Measurements from ENCODE around the gene GRIK5.

DNA sequence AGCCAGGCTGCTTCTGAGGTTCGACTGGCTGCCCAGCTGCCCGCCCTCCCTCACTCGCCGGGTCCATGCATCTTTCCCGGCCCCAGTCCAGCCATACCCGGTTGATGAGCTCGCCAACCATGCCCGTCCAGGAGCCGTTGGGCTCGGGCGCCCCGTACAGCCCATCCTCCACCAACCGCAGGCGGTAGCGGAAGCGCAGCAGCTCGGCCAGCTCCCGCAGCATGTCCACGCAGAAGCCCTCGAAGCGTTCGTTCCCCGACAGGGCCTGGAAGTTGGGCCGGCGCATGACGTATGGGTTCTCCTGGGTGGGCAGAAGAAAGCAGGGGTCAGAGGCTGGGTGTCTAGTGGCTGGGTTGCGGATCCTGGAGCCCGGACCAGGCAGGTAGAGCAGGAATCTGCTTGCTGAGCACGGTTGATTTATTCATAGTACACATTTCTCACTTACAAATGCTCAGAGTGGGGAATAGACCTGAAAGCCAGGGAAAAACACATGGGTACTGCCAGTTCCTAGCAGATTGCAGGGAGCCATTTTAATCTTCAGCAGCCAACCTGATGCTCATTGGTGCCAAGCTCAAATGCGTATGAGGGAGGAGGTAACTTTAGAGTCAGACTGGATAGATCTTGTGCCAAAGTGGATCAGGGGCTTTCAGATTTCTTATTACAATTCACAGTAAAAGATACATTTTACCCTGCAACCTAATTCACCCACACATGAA is 27.4 kb downstream of the GRIK5 start:
- no peak for TF ChIP-seq RAD21 (conservative IDR thresholded peaks at IDR 0.05)
- no peak for TF ChIP-seq MXI1 (conservative IDR thresholded peaks at IDR 0.05; ENCODE audit: poor library complexity, severe bottlenecking)
- TF ChIP-seq, protein P1, sequence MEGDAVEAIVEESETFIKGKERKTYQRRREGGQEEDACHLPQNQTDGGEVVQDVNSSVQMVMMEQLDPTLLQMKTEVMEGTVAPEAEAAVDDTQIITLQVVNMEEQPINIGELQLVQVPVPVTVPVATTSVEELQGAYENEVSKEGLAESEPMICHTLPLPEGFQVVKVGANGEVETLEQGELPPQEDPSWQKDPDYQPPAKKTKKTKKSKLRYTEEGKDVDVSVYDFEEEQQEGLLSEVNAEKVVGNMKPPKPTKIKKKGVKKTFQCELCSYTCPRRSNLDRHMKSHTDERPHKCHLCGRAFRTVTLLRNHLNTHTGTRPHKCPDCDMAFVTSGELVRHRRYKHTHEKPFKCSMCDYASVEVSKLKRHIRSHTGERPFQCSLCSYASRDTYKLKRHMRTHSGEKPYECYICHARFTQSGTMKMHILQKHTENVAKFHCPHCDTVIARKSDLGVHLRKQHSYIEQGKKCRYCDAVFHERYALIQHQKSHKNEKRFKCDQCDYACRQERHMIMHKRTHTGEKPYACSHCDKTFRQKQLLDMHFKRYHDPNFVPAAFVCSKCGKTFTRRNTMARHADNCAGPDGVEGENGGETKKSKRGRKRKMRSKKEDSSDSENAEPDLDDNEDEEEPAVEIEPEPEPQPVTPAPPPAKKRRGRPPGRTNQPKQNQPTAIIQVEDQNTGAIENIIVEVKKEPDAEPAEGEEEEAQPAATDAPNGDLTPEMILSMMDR (IDR thresholded peaks at IDR 0.05; ENCODE audit: poor library complexity, severe bottlenecking), result no peak
- TF ChIP-seq TAF1 (IDR thresholded peaks at IDR 0.05; ENCODE audit: low read depth), result no peak
